ENCODE results near the gene SIDT2.
"Not testable (repeated sequence)": the region's sequence is repeated elsewhere in the genome, so short reads cannot be mapped to it uniquely, and the experiment has no call there.

Gene SIDT2

DNA sequence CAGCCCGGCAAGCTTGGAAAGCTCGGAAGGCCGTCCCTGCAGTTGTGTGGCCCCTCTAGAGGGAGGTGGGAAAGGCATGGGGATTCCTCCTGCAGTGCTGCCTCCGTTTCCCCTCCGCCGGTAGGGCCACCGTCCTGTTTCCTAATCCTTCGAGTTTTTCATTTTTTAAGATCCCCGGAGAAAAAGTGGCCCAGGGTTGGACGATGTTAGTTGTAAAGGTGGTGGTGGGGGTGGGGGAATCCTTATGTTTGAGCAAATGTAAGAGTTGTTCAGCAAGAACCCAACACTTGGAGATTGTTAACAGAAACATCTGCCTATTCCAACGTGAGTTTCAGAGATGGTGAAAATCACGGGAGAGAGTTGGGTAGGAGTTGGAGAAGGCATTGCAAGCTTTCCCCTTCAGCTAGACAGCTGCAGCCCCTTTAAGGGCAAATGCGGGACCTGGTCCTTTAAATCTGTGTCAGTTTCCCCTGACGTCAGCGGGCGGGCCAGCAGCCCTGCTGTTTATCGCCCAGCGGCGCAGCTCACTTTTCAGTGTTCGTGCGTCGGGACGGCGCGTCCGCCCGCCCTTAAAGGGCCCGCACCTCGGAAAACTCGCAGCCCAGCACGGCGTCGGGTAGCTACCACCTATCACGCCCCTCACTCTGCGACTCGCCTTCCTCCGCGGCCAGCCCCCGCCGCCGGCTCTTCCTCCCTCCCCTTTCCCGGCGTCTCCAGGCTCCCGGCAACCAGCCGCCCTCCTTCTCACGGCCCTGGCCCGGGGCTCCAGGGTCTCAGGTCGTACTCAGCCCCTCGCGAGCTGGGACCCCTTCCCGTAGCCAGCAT, at the start of gene SIDT2:
Gene SIDT2 (plus strand): TSS at position 534 of the 825 bp plus-strand sequence. CDS start 521 bp downstream, outside the sequence.
- peak within 1 kb of the TSS; percentile 73 for H3K27ac ChIP-seq
- TF ChIP-seq ZFX (IDR thresholded peaks at IDR 0.05; ENCODE audit: borderline replicate concordance), result no peak
- TF ChIP-seq, protein P1, sequence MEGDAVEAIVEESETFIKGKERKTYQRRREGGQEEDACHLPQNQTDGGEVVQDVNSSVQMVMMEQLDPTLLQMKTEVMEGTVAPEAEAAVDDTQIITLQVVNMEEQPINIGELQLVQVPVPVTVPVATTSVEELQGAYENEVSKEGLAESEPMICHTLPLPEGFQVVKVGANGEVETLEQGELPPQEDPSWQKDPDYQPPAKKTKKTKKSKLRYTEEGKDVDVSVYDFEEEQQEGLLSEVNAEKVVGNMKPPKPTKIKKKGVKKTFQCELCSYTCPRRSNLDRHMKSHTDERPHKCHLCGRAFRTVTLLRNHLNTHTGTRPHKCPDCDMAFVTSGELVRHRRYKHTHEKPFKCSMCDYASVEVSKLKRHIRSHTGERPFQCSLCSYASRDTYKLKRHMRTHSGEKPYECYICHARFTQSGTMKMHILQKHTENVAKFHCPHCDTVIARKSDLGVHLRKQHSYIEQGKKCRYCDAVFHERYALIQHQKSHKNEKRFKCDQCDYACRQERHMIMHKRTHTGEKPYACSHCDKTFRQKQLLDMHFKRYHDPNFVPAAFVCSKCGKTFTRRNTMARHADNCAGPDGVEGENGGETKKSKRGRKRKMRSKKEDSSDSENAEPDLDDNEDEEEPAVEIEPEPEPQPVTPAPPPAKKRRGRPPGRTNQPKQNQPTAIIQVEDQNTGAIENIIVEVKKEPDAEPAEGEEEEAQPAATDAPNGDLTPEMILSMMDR (IDR thresholded peaks at IDR 0.05), result no peak

DNA sequence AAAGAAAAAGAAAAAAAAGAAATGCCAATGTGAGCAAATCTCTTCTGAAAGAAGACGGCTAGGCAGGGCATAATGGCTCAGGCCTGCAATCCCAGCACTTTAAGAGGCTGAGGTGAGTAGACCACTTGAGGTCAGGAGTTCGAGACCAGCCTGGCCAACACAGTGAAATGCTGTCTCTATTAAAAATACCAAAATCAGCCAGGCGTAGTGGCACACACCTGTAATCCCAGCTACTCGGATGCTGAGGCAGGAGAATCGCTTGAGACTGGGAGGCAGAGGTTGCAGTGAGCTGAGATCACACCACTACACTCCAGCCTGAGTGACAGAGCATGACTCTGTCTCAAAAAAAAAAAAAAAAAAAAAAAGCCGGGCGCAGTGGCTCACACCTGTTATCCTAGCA, 48.1 kb upstream of the SIDT2 start:
- not testable (repeated sequence) for H3K27ac ChIP-seq

DNA sequence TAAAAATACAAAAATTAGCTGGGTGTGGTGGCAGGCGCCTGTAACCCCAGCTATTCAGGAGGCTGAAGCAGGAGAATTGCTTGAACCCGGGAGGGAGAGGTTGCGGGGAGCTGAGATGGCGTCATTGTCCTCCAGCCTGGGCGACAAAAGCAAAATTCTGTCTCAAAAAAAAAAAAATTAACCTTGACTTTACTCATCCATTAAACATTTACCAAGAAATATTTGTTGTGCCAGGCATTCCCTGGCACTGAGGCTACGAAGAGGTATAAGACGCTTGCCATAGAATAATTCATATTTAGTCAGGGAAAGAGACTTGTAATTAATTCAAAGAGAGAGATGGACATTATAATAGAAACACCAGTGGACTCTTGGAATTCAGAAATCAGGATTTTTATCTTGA, 47.7 kb upstream of the SIDT2 start:
- TF ChIP-seq, protein P1 (IDR thresholded peaks at IDR 0.05), result no peak
- TF ChIP-seq ZFX (IDR thresholded peaks at IDR 0.05; ENCODE audit: borderline replicate concordance), result no peak
- no peak overlapping the region for H3K27ac ChIP-seq

DNA sequence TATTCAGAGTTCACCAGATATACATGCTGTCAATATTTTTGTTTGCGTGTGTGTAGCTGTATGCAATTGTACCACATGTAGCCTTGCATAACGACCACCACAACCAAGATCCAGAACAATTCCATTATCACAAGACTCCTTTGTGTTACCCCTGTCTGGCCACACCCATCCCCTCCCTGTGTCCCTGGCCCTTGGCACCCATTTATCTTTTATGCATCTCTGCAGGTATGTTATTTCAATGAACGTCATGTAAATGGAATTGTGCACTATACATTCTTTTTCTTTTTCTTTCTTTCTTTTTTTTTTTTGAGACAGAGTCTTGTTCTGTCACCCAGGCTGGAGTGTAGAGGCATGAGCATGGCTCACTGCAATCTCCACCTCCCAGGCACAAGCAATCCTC, 44.1 kb upstream of the SIDT2 start:
- TF ChIP-seq ZFX (IDR thresholded peaks at IDR 0.05; ENCODE audit: borderline replicate concordance), result no peak
- TF ChIP-seq, protein P1 (IDR thresholded peaks at IDR 0.05), result no peak
- H3K27ac ChIP-seq, result no peak overlapping the region

DNA sequence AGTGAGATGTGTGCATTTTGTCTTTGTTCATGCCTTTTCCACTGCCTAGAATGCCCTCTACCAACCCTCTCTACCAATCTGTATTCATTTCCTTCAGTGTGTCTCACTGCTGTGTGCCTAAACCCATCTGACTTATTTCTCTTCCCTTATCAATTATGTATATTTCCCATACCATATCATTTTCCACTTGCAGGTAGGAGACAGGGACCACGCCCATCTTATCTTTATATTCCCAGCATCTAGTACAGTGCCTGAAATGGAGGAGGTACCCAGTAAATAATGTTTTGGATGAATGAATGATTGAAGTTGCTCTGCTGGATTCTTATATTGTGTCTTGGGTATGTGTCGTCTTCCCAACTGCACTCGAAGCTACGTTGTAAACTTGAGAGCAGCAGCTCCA, 43.6 kb upstream of the SIDT2 start:
- H3K27ac ChIP-seq, result not testable (repeated sequence)

DNA sequence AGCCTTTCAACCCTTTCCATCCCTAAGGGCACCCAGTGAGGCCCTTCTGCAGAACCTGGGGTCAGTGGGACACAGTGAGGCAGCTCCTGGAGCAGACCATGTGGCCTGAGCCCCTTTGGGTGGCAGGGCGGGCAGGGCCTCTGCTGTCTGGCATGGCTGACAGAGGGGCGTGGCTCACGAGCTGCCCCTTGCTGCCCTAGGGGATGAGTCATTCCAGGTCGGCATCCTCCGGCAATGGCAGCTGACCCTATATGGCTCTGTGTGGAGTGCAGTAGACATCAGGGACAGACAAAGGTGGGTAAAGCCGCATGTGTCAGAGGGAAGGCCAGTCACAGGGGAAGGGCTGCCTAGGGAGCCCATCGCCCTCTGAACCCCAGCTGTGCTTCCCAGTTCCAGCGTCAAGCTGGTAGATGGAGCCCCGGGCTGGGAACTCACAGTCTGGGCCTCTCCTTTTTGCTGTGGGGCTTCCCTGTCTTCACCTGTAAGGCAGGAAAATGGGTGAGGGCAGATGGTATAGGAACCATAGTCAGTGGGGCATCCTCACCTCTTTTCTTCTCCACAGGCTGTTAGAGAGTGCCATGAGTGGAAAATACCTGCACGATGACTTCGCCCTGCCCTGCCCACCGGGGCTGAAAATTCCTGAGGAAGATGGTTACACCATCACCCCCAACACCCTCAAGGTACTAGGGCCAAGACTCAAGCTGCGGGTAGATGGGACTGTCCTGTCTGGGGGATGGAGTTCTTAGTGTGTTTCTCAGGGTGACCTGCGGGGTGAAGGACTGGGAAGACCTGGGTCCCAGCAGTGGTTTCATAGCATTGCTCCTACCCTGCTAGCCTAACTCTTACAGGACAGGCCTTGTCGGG, 41.1 kb upstream of the SIDT2 start:
- not testable (repeated sequence) for H3K27ac ChIP-seq

DNA sequence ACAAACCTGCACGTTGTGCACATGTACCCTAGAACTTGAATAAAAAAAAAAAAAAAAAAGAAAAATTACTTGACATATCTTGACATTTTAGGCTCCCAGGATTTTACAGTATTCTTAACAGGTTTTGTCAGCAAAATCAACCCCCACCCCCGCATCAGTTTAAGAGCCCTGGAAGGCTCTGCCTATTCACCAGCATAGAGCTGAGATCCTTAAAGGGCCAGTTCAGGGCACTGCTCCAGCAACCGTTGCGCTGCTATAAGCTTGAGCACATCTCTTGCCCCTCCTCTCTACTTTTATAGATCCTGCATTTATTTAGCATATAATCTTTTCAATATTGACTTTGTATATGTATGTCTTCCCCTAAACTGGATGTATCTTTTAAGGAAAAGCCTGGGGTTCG, 35.2 kb upstream of the SIDT2 start:
- TF ChIP-seq ZFX (IDR thresholded peaks at IDR 0.05; ENCODE audit: borderline replicate concordance), result no peak
- TF ChIP-seq, protein P1 (IDR thresholded peaks at IDR 0.05), result no peak

DNA sequence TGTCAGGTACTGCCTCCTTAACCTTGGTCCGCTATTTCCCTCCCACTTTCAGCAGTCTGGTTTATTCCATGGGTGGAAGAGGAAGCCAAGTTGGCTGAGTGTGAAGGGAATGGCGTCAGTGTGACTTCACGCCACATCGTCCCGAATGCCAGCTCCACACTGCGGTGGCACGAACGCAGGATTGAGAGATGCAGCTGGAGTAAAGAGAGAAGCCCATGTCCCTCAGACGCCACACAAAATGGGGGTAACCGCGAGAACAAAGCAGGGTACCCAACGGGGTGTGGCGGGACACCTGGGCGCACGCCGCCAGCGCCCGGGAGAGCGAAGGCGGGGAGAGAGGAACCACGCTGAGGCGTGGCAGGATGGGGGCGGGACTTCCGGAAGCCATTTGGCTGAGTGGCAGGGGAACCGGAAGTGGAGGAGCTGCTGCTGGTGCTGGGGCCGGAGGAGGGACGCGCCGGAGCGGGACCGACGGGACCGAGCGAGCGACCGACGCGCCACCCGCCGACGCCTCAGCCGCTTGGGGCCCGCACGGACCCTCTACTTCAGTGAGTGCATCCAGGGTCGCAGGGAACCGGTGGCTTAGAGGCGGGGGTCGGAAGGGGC, 34.6 kb upstream of the SIDT2 start, which contains the start of gene PAFAH1B2:
Gene PAFAH1B2 (plus strand): TSS at position 417 of the 606 bp plus-strand sequence. CDS start 8,161 bp downstream, outside the sequence.
- H3K27ac ChIP-seq, result peak within 1 kb of the TSS; percentile 85
- no peak for TF ChIP-seq ZFX (IDR thresholded peaks at IDR 0.05; ENCODE audit: borderline replicate concordance)
- TF ChIP-seq, protein P1 (IDR thresholded peaks at IDR 0.05), result no peak

More for the DNA sequence above, 35.2 kb upstream of the SIDT2 start:
- H3K27ac ChIP-seq, result peak overlapping the region; percentile 85
